Endothelial cell (in vitro differentiated cells): ENCODE data around the gene BASP1. TPM values are rescaled to one million over a fixed set of nuclear protein-coding genes. Genes with fewer than 3 reads are reported as not detected.

ENCODE experiments used
- DNase-seq: peaks from one replicate; pipeline ENCODE4 v3.0.0; 2021; ENCODE audit warnings: low spot score
- H3K27ac Mint-ChIP-seq: one replicate; pipeline ENCODE4 v1.8.0; 2021; ENCODE audit warnings: mixed read lengths, inconsistent platforms; ENCODE audit not compliant: unreplicated experiment
- H3K27me3 Mint-ChIP-seq: one replicate; pipeline ENCODE4 v1.8.0; 2021; ENCODE audit warnings: mild to moderate bottlenecking, moderate library complexity, mixed read lengths, inconsistent platforms; ENCODE audit not compliant: unreplicated experiment
- H3K36me3 Mint-ChIP-seq: one replicate; pipeline ENCODE4 v1.8.0; 2021; ENCODE audit warnings: mild to moderate bottlenecking, low read depth, mixed read lengths, inconsistent platforms; ENCODE audit not compliant: unreplicated experiment
- H3K4me1 Mint-ChIP-seq: one replicate; pipeline ENCODE4 v1.8.0; 2021; ENCODE audit warnings: mild to moderate bottlenecking, mixed read lengths, inconsistent platforms; ENCODE audit not compliant: unreplicated experiment
- H3K4me3 Mint-ChIP-seq: one replicate; pipeline ENCODE4 v1.8.0; 2021; ENCODE audit warnings: mild to moderate bottlenecking, mixed read lengths, inconsistent platforms; ENCODE audit not compliant: unreplicated experiment
- H3K9me3 Mint-ChIP-seq: one replicate; pipeline ENCODE4 v1.8.0; 2021; ENCODE audit warnings: mixed read lengths, inconsistent platforms; ENCODE audit not compliant: unreplicated experiment
- total RNA-seq: library from RNA; stranded (reverse); fragmentation: NEBNext Ultra II Directional; extraction: Animal tissue kit (Norgen Biotek cat#: 25700); gene quantifications from one replicate; pipeline ENCODE4 v1.2.1, GENCODE V29; 2021; ENCODE audit not compliant: unreplicated experiment
- TF ChIP-seq, protein P1 (sequence below): fragments of 200-600 bp; sonication (generic); IDR thresholded peaks from one replicate; pipeline ENCODE4 v1.5.0; 2021; ENCODE audit warnings: antibody characterized with exemption; ENCODE audit not compliant: unreplicated experiment

BASP1 gene
- total RNA-seq, 1 donor from 2014 or later = 95.2 TPM

DNA sequence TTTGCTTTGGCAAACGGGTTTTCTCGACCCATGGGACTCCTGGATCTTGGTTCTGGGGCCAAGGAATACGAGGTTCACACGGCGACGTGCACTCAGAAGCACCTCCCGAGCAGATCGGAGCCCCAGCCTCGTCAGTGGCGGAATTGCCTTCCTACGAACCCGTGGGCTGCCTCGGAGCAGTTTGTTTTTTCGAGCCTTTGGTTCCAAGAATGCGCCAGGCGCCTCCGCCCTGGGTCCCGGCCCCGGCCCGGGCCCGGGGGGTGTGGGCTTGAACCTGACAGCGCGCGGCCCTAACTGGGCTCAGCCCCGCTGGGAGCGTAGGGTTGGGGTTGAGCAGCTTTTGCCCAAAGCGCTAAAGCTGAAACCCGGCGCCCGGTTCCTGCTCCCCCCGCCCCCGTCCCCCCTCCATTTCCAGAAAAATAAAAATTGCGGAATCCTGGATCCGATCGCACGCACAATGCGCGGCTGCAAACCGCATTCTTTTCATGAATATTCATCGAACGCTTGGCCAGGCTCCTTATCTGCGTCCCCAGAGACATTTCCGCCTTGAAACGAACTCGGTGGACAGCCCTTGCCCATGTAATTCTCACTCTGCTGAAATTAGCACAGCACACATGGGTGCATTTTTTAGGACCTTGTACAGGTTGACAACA, 1.0 kb downstream of the BASP1 start:
- TF ChIP-seq, protein P1, sequence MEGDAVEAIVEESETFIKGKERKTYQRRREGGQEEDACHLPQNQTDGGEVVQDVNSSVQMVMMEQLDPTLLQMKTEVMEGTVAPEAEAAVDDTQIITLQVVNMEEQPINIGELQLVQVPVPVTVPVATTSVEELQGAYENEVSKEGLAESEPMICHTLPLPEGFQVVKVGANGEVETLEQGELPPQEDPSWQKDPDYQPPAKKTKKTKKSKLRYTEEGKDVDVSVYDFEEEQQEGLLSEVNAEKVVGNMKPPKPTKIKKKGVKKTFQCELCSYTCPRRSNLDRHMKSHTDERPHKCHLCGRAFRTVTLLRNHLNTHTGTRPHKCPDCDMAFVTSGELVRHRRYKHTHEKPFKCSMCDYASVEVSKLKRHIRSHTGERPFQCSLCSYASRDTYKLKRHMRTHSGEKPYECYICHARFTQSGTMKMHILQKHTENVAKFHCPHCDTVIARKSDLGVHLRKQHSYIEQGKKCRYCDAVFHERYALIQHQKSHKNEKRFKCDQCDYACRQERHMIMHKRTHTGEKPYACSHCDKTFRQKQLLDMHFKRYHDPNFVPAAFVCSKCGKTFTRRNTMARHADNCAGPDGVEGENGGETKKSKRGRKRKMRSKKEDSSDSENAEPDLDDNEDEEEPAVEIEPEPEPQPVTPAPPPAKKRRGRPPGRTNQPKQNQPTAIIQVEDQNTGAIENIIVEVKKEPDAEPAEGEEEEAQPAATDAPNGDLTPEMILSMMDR = no peak
- DNase-seq = peak; percentile 29
- peak overlapping the region; percentile 95 for H3K4me3 Mint-ChIP-seq
- no peaks in the 10 kb centered on the region for H3K9me3 Mint-ChIP-seq
- peak overlapping the region; percentile 70 for H3K27ac Mint-ChIP-seq
- peaks cover 14% of the 10 kb centered on the region for H3K27me3 Mint-ChIP-seq
- H3K36me3 Mint-ChIP-seq = peaks cover 8% of the 10 kb centered on the region
- H3K4me1 Mint-ChIP-seq = peaks cover 17% of the 10 kb centered on the region

DNA sequence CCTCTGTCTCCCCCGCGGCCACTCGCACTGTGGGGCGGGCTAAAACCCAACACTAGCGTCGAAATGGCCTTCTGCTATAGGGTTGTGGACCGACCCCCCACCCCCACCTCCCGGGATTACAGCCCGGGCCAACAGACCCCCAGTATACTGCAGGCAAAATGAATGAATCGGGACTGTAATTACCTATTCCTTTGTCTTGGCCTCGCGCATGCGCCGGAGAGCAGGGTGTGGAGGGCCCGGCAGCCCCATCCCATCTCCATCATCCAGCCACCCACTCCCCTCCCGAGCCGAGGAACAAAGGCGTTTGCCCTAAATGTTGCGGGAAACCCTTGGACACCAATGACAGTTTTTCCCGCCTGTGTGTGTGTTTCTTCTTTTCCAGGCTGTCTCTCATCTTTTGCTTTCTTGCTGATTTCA, 1.6 kb downstream of the BASP1 start:
- H3K27ac Mint-ChIP-seq = peak overlapping the region; percentile 70
- H3K9me3 Mint-ChIP-seq = no peaks in the 10 kb centered on the region
- H3K36me3 Mint-ChIP-seq = peaks cover 8% of the 10 kb centered on the region
- H3K4me3 Mint-ChIP-seq = peak overlapping the region; percentile 95
- H3K27me3 Mint-ChIP-seq = peaks cover 14% of the 10 kb centered on the region
- DNase-seq = peak; percentile 53
- TF ChIP-seq, protein P1 = no peak
- peaks cover 17% of the 10 kb centered on the region for H3K4me1 Mint-ChIP-seq

DNA sequence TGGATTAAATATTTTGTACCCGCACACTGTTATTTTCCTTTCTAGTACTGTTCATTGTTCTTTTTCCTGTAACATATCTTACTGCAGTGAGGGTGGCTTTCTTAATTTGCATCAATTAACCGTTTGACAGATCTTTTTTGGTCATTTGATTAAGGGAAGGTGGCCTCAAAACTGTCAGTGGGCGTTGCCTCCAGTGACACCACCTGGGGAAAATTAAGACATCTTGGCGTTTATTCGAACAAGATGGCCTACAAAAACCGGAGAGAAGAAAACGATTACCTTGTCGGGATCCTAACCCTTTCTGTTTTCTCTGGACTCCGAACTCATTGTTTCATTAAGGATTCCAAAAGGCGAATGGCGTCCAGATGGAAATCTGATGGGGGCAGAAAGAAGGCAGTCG, 2.0 kb downstream of the BASP1 start:
- no peak for DNase-seq
- H3K36me3 Mint-ChIP-seq = peaks cover 8% of the 10 kb centered on the region
- H3K4me1 Mint-ChIP-seq = peaks cover 17% of the 10 kb centered on the region
- peak overlapping the region; percentile 95 for H3K4me3 Mint-ChIP-seq
- peak overlapping the region; percentile 70 for H3K27ac Mint-ChIP-seq
- TF ChIP-seq, protein P1 = no peak
- no peaks in the 10 kb centered on the region for H3K9me3 Mint-ChIP-seq
- H3K27me3 Mint-ChIP-seq = peaks cover 14% of the 10 kb centered on the region

DNA sequence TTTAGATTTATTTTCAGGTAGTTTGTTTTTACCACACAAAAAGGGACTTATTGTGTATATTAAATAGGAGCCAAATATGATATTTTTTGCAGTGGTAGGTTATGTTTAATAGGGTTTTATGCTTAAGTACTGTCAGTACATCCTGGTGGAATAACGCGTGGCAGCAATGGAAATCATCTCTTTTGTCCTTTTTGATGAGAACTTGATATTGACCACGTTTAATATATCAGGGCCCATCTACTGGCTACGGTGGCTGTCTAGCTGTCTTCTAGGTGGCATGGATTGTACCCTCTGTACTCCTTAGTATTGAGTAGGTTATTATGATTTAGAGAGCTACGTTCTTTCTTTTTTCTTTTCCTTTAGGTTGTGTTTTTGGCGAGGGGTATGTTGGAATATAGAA, 2.6 kb downstream of the BASP1 start:
- H3K4me1 Mint-ChIP-seq = peaks cover 17% of the 10 kb centered on the region
- no peak for DNase-seq
- peak overlapping the region; percentile 95 for H3K4me3 Mint-ChIP-seq
- H3K27ac Mint-ChIP-seq = no peak overlapping the region
- H3K27me3 Mint-ChIP-seq = peaks cover 14% of the 10 kb centered on the region
- TF ChIP-seq, protein P1 = no peak
- peaks cover 8% of the 10 kb centered on the region for H3K36me3 Mint-ChIP-seq
- H3K9me3 Mint-ChIP-seq = no peaks in the 10 kb centered on the region

DNA sequence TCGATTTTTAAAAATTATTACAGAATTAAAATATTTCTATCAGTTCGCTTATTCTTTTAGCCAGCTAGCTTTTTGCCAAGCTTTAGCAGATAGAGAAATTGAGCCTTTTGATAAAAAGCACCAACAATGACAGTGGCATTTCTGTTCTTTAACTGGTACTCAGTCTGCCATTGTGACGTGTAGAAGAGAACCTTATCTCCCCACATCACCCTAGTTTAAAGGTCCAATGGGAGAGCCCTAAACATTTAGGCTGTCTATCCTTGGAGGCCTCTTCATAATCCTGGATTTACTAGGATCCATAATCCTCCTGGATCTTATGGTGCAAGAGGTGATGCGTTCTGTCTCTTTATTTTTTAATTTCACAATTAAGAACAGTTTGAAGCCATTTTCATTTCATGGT, 3.0 kb downstream of the BASP1 start:
- DNase-seq = no peak
- peaks cover 8% of the 10 kb centered on the region for H3K36me3 Mint-ChIP-seq
- H3K27ac Mint-ChIP-seq = no peak overlapping the region
- TF ChIP-seq, protein P1 = no peak
- H3K4me3 Mint-ChIP-seq = no peak overlapping the region
- H3K27me3 Mint-ChIP-seq = peaks cover 11% of the 10 kb centered on the region
- H3K4me1 Mint-ChIP-seq = peaks cover 17% of the 10 kb centered on the region
- H3K9me3 Mint-ChIP-seq = no peaks in the 10 kb centered on the region
